Islet precursor cell (in vitro differentiated cells): ENCODE results near the gene PLA2G3.
"Not testable (repeated sequence)": the region's sequence is repeated elsewhere in the genome, so short reads cannot be mapped to it uniquely, and the experiment has no call there.

Source experiments
- DNase-seq: peaks from one replicate; pipeline ENCODE4 v3.0.0-alpha.2; 2018

The PLA2G3 gene, protein sequence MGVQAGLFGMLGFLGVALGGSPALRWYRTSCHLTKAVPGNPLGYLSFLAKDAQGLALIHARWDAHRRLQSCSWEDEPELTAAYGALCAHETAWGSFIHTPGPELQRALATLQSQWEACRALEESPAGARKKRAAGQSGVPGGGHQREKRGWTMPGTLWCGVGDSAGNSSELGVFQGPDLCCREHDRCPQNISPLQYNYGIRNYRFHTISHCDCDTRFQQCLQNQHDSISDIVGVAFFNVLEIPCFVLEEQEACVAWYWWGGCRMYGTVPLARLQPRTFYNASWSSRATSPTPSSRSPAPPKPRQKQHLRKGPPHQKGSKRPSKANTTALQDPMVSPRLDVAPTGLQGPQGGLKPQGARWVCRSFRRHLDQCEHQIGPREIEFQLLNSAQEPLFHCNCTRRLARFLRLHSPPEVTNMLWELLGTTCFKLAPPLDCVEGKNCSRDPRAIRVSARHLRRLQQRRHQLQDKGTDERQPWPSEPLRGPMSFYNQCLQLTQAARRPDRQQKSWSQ

DNA sequence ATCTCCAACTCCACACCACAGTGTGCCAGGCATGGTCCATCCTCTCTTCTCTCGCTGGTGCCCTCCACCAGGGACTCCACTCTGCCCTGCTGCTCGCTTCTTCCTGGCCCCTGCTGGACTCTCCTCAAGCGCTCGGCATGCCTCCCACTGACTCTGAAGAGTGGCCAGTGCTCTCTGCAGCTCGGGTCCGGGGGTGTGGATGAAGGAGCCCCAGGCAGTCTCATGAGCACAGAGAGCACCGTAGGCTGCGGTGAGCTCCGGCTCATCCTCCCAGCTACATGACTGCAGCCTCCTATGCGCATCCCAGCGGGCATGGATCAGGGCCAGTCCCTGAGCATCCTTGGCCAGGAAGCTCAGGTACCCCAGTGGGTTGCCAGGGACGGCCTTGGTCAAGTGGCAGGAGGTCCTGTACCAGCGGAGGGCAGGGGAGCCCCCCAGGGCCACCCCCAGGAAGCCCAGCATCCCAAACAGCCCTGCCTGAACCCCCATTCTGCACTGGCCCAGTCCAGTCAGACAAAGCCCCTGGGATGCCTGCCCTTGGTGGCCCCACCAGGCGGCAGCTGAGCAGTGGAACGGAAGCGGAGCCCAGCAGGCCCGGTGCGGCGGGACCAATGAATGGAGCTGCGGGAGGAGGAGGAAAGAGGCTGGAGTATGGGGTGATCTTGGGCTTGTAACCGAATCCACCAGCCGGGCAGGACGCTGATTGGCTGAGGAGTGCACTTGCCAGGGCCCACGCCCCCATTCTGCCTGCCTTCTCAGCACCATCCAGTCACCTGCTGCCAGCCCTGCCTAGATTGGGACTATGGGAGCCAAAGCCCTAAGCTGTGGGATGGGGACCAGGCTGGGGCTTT, at the start of gene PLA2G3:
Gene PLA2G3, minus strand, starts transcription at position 643 of the 851 bp plus-strand sequence. Its CDS starts 154 bp downstream, at position 489.
- DNase-seq = peak; percentile 94

DNA sequence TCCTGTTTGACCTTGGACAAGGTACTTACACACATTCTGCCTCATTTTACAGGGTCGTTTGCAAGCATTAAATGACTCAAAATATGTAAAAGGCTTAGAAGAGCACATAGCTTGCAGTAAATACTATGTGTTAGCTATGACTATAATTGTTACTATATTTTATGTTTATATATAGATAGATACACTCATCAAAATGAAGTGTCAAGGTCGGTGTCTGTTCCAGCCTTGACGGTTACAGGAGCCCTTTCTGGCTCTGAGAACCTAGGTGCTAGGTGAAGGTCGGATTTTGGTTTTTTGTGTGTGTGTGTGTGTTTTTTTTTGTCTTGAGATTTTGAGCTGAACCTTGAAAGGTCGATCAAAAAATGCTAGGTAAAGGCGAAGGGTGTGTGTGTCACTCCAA, 47.3 kb upstream of the PLA2G3 start:
- DNase-seq = no peak

DNA sequence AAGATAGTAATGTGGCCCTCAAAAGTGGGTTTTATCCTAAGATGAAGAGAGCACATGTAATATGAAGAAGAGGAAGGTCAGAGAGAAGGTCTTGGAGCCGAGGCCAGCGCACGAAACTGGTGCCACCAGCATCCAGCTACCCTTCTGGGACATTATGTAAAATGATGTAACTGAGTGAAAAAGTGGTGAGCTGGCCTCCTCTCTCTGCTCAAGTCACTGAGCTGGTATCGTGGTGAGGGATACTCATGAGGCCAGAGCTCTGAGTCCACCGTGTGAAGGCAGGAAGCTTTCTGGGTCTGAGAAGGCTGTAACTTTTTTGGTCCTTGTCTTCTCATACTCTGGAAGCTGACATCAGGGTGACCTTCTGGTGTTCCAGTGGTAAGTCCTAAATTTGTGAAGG, 44.7 kb upstream of the PLA2G3 start:
- DNase-seq = no peak

DNA sequence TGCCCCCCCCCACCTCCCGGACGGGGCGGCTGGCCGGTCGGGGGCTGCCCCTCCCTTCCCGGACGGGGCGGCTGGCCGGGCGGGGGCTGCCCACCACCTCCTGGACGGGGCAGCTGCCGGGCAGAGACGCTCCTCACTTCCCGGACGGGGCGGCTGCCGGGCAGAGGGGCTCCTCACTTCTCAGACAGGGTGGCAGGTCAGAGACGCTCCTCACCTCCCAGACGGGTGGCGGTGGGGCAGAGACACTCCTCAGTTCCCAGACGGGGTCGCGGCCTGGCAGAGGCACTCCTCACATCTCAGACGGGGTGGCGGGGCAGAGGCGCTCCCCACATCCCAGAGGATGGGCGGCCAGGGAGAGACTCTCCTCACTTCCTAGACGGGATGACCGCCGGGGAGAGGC, 43.7 kb upstream of the PLA2G3 start:
- no peak for DNase-seq

DNA sequence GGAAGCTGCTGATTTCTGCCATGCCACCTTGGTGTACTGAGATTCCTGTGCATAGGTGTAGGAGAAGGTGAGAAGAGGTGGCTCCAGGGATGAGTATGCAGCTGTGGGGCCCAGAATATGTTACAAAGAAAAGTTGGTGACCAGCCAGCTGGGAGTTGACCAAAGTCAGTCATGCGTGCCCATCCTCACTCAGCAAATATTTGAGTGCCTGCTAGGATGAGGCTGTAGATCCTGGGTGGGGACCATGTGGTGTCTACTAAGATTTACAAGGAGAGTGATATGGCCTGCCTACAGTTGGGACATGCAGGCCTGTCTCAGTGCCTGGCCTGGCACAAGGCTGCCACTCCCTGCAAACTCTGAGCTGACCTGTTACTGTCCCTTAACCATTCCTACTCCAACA, 39.0 kb upstream of the PLA2G3 start:
- no peak for DNase-seq

DNA sequence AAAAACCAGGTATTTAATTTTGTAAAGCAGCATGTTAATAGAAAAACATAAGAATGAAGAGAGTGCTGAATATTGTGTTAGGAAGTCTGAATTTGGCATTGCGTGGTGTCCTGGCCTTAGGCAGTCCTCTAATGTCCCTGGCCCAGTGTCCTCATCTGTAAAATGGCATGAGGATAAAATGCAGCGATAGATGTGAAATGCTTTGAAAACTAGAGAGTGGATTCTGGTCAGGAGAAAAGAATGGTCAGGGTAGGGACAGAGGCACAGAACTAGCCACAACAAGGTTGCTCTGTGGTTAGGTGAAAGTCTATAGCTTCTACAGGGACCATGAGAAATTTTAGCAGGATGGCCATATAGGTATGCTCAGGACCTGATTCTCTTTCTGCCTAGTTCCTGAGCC, 38.6 kb upstream of the PLA2G3 start:
- no peak for DNase-seq

DNA sequence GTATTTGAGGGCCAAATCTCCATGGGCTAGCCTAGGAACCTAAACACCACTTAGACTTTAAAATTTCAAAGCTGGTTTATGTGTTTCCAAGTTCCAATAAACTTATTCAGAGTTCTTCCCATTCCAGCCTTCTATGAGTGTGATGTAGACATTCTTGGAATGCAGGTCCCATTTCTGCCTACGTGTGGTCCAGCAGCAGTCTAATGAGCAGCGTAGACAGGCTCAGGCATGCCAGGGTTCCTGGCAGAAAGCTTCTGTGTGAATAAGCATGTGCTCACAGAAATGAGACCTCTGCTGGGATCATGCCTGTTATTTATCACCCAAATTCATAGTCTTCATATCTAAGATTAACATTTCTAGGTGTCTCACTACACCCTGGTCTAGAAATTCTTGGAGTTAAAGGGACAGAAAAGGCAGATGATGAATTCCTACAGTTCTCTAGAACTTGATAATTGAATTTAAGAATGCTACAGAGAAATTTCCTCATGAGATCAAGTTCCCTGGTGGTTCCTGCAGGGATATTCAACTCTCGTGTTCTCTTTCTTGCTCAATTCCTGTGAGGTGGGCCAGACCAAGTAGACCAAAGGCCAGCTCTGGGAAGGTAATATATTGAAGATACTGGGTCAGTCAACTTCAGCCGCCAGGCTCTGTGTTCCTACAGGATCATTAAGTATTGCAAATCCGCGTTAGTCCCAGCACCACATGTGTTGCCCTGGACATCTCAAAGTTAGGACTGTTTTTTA, 37.3 kb upstream of the PLA2G3 start:
- DNase-seq = no peak

DNA sequence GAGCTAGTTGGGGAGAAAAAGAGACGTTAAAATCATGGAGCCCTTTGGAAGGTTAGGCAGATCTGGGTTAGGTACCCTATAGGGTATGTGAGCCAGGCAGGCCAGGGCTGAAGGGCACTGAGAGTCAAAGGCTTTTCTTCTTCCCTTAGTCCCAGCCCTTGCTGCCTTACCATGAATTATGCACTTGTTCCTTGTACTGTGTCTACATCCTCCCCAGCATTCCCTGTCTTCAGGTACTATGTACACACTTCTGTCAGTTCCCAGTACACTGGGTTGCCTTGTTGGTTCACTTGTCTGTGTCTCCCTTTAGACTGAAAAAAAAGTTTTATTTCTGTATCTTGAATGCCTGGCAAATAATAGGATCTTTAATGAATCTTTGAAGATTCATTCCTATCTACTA, 36.6 kb upstream of the PLA2G3 start:
- no peak for DNase-seq

DNA sequence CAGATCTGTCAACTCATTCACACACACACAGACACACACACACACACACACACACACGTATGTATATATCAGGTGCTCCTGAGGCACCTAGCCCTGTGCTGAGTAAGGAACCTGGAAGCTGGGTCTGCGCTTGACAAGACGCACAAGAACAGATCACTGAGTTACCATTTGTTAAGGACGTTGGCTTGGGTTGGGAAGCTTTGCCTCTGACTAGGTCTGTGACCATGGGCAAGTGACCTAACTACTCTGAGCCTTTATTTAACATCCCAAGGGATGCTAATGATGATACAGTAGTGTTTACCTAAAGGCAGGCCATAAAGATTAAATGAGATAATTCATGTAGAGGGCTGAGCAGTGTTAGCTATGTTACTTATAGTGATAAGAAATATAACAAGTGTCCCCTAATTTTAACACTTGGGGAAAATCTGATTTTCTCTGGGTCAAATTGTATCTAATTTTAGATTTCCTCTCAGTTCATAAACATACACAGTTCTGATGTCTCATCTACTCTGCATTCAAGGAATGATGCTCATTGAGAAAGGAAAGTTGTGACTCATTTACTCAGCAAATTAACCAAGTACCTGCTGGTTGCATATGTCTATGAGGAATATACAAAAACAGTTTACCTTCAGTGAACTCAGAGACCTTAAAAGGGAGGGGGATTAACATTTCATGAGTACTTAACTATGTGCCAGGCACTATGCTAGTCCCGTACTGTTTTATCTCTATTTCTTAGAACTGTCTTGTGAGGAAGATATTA, 33.3 kb upstream of the PLA2G3 start:
- DNase-seq = no peak

DNA sequence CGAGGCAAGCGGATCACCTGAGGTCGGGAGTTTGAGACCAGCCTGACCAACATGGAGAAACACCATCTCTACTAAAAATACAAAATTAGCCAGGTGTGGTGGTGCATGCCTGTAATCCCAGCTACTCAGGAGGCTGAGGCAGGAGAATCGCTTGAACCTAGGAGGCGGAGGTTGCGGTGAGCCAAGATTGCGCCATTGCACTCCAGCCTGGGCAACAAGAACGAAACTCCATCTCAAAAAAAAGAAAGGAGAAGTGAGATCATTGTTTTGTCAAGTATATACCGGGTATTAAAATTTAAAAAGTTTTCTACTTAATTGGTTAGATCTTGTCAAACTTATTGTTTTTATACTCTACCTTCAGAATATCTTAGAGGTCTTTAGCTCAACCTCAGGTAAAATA, 31.4 kb upstream of the PLA2G3 start:
- DNase-seq = not testable (repeated sequence)

DNA sequence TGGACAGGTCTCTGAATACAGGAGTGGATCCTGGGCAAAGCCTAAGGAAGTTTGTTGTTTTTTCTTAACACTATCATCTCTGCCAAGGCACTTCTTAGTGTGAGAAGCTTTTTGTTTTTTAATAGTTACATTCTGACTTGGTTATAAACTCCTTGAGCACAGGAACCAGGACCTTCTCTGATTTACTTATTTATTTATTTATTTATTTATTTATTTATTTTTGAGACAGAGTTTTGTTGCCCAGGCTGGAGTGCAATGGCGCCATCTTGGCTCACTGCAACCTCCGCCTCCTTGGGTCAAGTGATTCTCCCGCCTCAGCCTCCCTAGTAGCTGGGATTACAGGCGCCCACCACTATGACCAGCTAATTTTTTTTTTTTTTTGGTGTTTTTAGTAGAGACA, 30.7 kb upstream of the PLA2G3 start:
- DNase-seq = no peak

DNA sequence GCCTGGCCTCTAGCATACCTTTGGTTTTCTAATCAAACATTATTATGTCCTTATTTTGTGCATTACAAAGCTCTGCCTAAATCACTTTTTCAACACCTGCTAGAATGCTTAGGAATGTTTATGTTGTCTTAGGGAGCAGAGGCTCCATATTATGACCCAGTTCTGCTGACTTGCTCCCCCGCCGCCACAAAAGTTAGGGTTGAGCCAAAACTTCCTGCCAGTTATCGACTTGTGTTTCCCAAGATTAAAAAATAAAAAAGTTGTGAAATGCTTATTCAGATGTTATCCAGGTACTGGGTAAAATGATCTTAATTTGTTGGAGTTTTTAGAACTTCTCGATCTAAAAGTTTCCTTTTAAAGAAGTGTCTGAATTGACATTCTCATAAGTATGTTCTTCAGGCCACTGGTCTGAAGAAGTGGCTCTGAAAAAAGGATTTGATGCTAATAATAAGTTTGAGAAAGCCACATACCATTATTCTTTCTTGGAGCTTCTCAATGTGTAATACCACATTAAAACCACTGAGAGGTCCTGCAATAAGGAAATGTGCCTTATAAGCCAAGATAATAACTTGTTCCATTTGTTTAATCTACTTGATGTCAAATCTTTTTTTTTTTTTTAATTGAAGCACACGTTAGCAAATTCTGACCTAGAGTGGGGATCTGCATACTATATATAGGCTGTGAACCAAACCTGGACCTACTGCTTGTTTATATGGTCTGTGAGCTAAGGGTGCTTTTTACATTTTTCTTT, 21.9 kb upstream of the PLA2G3 start:
- no peak for DNase-seq

DNA sequence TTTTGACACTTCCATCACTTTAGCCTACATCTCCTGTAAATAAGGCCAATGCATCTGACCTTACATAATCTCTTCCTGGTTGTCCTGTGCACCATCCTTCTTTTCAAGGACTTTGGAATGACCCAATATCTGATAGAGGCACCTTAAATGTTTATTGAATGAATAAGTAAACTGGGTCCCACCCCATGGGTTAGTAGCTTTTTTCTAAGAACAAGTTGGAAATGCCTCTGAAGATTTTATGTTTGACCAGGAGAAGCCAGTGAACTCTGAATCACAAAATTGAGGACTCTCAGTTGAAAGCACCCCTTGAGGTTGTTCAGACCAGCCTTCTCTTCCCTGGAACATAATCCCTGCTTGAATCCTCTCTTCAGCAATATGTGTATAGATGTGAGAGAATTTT, 21.1 kb upstream of the PLA2G3 start:
- DNase-seq = no peak

DNA sequence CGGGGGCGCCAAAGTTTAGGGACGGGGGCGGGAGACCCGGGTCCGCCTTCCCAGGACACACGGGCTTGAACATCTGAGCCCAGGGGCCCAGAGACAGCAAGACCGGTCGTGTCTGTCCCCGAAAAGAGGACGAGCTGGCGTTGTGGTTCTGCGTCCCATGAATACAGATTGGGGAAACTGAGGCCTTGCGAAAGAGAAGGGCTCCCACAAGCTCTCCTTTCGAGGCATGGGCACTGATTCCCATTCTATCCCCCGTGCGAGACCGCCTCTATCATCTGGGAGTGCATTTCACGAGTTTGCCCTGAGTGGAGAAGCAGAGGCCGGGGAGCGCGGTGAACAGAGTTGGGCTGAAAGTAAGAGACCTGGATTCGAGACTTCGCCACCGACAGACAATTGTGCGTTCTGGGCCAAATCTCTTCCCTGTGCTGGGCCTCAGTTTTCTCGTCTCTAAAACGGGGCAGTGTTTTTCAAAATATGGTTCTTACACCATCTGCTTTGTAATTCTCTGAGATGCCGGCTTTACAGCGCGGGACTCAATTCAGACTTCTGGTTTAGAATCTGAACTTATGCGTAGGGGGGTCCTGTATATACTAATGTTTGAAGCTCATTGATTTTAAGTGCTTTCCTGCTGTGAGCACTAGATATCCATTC, 20.1 kb upstream of the PLA2G3 start:
- DNase-seq = no peak

DNA sequence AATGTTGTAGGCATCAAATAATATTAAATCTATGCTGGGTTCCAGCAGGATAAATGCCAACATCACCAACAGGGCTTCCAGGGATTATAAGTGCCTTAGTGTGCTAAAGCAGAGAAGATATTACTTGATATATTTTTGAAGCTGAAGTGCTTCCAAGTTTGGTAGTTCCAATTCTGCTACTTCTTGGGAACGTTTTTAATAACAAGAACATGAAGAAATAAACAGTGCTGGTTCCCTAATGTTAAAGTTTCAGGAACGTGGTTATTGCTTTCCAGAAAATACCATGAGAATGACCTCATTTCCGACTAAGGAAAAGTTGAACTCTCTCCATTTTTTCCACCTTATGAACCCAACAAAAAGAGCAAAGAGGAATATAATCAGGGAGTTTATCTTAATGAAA, 15.1 kb upstream of the PLA2G3 start:
- DNase-seq = no peak

DNA sequence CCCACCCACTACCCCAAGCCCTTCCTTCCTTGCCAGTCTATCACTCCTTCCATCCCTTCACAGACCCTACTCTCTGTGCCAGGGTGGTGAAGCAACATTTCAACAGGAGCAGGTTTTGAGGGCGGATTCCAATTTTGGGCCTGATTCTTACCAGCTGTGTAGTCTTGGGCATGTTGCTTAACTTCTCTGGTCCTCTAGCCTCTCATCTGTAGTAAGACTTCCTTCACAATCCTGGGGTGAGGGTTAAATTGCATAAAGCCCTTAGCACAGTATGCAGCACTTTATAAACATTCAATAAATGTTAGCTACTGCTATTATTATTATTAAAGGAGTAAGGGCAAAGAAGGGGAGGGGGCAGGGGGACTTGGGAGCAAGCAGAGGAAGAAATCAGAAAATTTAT, 14.7 kb upstream of the PLA2G3 start:
- no peak for DNase-seq

DNA sequence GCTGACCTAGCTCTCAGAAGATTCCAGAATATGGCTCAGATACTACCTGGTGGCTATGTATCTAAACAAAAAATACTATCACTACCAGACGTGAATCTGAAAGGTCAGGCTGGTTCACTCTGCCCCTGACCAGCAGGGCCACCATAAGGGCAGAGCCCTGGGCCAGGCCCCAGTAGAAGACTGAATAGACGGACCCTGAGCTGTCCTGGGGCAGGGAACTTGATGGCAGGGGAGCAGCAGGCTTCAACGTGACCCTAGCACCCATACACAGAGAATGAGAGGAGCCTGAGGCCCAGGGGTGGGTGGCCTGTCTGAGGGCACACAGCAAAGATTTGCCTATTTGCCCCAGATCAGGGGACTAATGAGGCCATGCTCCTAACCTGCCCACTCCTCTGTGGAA, 13.0 kb upstream of the PLA2G3 start:
- DNase-seq = no peak

DNA sequence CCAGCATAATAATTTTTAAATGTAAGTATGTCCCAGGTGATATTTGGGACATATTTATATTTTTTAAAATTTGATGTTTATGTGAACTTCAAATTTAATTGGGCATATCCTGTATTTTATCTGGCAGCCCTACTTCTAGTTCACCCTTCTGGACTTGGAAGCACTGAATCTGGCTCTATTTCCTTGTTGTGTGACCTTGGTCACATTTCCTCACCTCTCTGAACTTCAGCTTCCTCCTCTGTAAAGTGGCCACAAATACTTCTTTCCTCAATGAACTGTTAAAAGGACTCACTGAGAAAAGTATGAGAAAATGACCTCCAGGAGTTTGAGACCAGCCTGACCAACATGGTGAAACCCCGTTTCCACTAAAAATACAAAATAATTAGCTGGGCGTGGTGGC, 11.6 kb upstream of the PLA2G3 start:
- no peak for DNase-seq

DNA sequence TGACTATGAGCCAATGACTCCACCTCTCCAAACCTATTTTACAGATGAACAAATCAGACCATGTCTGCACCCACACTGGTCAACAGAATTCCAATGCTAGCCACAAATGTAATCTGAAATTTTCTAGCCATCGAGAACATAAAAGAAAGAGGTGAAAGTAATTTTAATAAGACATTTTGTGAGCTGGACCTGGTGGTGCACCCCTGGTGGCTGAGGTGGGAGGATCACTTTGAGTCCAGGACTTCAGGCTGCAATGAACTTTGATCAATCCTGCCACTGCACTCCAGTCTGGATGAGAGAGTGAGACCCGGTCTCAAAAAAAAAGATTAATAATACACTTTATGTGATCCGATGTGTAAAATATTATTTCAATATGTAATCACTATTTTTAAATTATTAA, 10.3 kb upstream of the PLA2G3 start:
- DNase-seq = no peak

DNA sequence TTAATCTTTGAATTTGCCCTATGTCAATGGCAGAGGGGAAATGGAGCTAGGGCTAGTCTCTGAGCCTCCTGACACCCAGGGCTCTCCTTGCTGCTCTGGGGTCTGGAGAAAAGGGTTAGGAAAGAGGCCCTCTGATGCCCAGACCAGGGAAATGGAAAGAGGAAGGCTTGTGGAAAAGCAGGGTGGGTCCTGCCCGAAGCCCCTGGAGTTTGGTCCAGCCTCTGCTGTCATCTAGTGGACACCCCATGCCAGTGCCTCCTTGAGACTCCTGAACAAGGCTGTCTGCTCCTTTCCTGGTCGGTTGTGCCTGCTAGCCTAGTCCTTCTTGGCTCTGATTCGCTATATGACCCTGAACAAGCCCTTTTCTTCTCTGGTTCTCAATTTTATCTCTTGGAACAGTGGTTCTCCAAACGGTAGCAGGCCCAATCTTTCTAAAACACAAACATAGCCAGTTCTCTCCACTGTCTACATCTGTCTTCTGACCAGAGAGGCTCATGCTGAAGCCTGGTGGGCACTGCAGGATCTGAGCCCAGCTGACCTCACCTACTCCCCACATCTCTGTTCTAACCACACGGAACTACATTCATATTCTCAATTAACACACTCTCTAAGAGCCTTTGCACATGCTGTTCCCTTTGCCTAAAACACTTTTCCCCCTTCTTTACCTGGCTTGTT, 8.8 kb upstream of the PLA2G3 start:
- DNase-seq = peak; percentile 92

DNA sequence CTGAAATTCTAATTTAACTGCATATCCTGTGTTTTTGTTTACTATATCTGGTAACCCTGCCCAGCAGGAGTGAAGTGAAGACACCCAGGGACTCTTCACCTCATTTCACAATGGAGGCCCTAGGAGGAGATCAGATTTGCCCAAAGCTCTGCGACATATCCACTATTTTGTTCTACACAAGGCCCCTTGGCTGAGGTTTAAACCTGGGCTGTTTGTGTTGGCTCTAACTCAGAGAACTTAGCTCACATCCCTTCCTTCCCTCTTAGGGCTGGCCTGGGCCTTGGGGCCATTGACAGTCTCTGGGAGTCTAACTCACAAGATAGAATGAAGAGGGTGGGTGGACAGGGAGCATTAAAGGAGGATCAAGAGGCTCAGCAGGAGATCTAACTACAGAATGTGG, 8.2 kb upstream of the PLA2G3 start:
- DNase-seq = no peak
